Midbrain (tissue), 1 donor: ENCODE results near the gene PPP2R2B.
A peak's percentile ranks its signal among the peaks of the same experiment; 100 is the strongest.
"Not testable (repeated sequence)": the region's sequence is repeated elsewhere in the genome, so short reads cannot be mapped to it uniquely, and the experiment has no call there.

Source experiments
- DNase-seq: peaks from one replicate; lab custom pipeline; 2025; lab: John Stamatoyannopoulos, UW

PPP2R2B gene

DNA sequence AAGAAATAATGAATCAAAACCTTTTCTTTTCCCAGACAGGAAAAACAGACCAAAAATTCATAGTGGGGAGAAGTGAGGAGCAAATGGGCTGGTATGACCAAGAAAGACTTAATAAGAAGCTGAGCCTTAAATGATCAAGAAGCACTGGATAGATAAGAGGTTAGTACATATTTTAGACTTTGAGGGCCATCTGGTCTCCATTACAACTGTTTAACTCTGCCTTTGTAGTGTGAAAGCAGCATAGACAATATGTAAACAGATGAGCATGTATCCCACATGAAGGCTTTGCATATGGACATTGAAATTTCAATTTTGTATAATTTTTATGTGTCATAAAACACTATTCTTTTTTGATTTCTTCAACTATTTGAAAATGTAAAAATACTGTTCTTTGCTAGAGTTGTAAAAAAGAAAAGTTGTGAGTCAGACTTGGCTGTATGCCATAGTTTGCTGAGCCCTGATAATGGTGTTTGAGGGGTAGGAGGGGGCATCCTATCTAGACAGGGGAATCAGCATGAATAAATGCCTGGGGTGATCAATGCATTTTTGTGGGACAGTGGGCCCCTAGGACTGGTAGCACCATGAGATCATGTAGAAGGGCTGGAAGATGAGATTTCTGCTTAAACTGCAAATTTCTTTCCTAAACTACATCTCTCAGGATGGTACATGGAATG lies 270.8 kb downstream of the PPP2R2B start:
- DNase-seq = no peak

DNA sequence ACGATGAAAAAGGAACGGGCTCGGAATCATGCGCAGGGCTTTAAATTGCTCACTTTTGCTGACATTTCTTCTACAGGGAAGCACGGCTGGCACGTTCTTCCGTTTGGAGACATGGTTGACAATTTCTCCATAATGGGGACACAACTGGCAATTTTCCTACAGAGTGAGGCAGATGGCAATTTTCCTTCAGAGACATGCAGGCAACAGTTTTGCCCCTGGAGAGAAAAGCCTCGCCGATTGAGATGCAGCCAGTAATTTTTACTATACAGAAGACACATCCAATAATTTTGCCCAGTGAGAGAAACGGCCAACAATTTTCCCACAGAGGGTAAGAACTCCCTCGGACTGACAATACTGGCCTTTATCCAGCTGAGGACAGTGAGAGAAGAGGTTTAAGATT lies 271.7 kb downstream of the PPP2R2B start:
- DNase-seq = no peak

DNA sequence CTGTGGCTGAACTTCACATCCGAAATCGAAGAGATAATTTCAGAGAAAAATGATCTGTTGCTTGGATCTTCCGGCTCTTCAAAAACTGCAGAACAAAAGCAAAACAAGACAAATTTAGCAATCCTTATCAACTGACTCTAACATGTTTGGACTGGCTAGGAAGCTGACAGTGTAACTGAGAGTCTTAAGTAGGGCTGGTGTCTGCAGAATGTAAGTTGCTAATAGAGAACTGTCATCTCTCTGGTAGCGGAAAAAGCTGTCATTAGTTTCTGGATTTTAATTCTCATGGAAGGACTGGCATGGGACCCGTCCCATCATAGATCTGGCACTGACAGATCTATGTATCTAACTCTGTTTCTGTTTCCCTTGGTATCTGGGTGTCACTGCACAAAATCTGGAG lies 278.2 kb downstream of the PPP2R2B start:
- DNase-seq = no peak

DNA sequence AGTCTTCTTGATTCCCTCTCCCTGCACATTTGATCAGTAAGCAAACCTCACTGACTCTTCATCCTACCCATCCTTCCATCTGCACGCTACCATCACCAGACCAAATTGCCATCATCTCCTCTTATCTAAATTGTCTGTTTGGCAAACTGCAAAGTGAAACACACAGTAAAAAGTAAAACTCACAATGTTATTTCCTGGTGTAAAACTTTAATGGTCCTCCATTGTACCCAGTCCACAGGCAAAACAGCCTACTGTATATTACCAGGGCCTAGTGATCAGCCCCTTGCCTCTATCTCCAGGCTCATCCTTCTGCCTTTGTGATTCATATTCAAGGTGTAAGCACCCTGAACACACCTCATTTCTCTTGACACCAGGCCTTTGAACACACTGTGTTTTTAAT lies 279.3 kb downstream of the PPP2R2B start:
- DNase-seq = no peak

DNA sequence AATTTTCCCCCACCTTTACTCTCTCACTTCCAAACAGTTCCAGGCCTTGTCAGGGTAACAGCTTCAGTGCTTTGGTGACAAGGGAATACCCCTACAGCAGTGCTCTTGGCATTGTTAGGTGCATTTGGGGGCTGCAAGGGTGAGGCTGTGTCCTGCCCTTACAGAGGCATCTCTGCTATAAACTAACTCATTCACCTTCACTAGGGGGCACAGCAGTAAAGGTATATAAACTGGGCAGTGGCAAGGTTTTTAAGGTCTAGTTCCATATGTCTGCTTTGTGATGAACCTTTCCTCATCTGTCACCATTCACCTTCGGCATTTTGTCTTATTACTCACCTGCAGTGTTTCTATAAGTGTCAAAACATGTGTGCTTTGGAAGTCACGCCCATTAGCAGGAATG lies 283.5 kb downstream of the PPP2R2B start:
- no peak for DNase-seq

DNA sequence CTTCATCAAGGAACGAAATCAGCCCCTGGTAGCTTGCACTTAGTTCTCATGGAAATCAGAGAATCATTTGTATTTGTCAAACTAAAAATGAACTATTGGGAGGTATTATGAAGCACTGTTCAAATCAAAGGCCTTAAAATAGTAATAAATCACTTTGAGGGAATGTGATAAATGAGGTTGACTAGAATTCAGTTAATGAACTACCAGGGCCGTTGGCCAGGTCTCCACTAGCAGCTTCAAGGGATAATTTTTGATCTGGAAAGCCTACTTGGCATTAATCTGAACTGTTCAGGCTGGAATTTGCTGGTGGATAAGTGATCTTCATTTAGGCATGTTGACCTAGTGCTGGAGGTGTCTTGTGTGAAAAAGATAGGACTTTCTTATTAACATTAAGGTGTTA lies 286.2 kb downstream of the PPP2R2B start:
- no peak for DNase-seq

DNA sequence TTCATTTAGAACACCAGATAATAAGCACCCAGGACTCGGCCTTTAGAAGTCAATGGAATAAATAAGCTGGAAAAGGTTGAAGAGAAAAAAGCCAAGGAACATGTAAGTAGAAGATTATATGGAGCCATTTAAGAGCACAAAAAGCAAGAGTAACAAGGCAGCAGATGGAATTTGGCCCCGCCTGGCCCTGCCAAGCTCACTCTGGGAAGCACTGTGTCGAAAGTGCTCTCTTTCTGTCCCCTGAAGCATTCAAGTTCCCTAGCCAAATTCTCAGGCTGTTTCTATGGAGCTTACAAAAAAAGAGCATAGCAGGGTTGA lies 289.6 kb downstream of the PPP2R2B start:
- DNase-seq = peak; percentile 76

DNA sequence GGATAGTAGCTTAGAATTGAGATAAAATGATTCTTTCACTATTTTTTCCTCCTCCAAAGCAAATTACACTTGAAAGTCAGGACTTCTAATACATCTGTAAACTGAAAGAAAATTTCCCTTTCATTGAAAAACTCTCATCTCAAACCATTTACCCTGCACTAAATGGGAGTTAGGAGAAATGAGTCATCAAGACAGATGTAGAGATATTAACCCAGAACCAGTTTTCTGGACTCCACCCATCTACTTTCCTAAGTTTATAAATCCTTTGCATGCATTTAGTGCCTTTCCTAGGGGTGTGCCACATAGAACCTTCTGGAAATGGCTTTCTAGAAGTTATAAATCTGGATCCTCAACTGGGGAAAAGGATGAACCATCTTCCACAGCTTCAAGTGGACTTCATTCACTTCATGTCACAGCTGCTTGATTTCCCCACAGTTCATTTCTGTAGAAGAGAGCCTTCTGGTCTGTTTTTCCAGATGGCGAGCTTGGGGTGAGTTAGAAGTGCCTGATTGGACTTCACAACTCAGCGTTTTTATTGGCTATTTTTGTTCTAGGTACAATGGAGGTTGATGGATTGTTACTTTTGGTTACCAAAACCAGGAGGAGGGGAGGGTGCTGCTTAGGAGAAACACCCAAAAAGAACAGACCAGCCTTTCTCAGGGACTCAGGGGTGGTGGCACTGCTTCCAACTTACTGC lies 290.1 kb downstream of the PPP2R2B start:
- DNase-seq = peak; percentile 76

DNA sequence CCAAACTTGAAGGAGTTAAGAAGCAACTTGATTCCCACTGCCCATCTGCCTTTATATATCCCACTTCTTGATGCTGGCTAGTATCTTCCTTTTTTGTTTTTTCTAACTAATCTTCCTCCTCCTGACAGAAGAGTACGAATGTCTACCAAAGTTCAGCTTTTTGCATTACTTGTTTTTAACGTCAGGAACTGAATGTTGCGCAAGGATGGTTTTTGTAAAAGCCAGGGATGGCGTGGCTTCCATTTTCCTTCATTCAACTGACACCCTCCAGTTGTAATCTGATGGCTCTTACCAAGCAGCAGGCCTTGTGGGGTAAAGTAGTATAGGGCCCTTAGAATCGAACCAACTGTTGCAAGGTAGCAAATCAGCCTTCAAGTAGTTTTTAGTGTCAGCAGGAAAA lies 291.8 kb downstream of the PPP2R2B start:
- DNase-seq = no peak

DNA sequence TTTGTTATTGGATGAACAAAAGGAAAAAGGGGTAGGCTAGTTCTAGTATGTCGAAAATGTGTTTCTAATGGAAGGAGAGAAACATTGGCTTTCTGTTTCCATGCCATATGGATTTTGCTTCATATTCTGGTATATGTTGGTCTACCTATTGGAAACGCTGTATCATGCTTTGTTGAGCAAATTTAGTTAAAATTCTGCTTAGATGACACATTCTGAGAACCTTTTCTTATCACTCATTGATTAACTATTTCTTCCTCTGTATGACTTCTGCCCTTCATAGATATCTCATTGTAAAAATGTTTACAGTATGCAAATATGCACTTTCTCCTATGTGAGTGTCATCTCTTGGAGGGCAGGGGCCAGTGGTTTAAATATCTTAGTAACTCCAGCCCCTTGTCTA lies 293.8 kb downstream of the PPP2R2B start:
- no peak for DNase-seq

DNA sequence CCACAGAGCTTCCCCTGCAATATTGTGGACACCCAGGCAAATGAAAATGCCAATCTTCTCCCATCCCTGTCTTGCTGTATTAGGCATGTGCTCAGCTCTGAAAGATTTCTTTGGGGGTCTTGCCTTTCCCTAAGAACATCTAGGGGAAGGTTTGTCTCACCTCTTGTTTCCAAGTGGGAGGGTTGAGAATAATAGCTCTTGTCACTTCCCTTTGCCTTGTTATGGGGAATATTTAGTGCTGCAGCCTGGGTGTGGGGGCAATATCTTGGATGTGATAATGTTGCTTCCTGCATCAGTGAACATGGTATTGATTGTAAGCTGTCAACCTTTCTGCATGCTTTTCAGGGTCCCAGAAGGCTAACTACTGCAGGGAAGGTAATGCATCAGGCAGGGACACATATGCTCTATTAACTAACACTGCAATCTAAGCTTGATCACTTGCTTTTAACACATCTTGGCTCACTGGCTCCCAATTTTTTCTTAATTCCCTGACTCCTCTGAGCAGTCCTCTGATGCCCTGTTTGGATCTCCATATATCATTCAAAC lies 296.4 kb downstream of the PPP2R2B start:
- DNase-seq = no peak

DNA sequence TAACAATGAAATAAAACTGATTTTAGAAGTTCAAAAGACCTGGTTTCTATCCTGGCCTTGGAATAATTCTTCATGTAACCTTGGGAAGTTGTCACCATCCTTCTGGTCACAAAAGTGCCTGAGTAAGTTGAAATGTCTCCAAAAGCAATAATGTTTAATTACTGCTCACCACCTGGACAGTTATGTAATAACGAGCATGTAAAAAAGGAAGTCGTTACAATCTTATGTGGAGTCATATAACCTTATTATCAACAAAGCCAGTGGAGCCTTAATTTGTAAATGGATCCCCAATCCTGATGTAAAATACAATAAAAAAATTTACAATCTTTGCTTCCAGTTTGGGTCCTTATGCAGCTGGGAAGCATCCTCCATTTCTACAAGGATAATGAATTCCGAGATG lies 298.3 kb downstream of the PPP2R2B start:
- DNase-seq = no peak

DNA sequence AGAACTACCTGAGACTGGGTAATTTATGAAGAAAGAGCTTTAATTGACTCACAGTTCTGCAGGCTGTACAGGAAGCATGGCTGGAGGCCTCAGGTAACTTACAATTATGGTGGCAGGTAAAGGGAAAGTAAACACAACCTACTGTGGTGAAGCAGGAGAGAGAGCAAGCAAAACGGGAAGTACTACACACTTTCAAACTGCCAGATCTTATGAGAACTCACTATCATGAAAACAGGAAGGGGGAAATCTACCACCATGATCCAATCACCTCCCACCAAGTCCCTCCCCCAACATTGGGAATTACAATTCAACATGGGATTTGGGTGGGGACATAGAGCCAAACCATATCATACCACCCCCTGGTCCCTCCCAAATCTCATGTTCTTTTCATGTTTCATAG lies 303.8 kb downstream of the PPP2R2B start:
- DNase-seq = no peak

DNA sequence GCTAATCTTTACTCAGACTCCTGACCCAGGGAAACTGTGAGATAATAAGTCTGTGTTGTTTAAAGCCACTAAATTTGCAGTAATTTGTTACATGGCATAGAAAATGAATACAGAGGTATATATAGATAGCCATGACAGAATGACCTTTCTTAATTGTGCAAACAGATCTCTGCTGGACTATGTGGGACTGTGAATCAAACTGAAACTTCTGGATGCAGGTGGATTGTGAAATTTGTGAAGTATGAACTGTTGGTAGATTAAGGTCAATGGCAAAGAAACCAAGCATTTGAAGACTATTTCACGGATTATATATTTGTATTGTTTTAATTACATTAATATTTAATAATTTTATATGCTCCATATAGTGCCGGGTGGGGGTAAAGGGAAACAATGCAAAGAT lies 310.4 kb downstream of the PPP2R2B start:
- DNase-seq = no peak

DNA sequence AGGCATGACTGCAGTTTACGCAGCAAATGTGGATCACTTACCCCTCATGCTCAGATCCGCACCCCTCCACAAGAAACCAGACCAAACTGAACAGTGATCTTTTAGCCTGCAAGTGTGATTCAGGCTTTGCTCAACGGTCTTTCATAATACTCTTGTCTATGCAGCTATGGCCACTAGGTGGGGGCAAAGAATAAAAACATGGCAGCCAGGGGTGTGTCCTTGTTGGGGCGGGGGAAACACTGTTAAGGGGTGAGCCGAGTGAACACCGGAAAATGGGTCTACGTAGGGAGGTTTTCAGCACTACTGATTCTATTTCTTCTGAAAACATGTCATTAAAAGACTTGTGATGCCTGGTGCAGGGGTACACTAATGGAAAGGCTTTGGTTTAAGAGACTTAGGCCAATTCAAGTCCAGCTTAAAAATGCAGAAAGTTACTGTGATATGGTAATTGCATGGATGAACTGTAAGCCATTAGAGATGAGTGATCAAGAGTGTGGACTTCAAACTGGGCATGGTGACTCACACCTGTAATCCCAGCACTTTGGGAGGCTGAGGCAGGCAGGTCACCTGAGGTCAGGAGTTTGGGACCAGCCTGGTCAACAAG lies 312.7 kb downstream of the PPP2R2B start:
- peak; percentile 64 for DNase-seq

DNA sequence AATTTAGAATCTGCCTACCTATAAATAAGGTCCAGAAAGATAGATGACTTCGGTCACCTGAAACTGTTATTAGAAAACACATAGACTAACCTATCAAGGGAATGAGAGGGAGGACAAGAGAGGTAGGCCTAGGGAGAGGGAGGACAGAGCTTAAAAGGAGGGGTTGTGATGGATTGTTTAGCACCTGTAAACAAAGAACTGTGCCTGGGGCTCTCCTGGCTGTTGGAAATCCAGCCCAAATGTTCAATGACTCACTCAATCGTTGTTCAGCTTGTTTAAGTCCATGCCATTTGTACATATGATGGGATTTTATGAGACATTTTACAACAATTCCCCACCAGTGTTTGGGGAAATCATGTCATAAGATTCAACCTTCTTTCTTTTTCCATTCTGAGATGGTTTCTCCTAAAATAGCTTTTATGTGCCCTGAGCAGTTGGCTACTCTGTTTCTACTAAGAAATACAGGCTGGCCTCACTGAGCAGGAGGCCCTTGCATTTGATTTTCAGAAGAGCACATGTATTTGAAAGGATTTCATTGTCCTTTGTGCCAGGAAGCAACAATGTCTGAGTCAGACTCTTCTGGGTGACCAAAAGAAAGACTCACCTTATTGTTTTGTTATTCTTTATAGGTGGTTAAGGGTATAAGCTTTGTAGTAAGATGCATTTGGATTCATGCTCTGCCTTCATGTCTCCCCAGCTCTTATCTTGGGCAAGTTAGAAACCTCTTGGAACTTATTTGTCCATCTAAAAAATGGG lies 314.4 kb downstream of the PPP2R2B start:
- DNase-seq = no peak

DNA sequence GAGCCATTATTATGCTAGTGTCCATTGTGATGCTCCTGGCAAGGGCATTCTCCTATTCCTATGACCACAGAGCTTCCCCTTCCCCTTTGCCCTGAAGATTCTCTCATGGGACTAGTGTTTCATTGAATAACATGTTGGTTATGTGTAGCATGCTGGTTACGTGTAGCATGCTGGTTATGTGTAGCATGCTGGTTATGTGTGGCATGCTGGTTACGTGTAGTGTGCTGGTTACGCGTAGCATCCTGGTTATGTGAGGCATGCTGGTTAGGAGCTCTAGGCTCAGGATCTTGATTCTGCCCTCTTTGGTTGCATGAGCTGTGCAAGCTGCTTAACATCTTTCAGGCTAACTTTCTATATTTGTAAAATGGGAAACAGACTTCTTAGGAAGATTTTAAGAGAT lies 316.1 kb downstream of the PPP2R2B start:
- DNase-seq = no peak

DNA sequence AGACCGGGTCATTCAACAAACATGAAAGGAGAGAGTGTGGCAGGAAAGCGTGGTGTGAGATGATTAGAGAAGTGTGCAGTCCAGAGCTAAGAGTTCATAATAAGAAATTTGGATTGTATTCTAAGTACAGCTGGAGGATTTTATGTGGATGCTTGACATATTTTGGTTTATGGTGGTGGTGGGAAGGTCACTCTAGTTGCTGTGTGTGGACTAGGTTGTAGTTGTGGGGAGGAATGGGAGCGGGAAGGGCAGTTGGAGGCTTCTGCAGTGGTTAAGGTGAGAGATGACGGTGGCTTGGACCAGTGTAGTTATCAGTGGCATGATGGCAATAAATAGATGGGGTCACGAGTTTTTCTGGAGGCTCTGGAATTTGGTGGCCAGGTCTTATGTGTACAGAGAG lies 316.8 kb downstream of the PPP2R2B start:
- no peak for DNase-seq

DNA sequence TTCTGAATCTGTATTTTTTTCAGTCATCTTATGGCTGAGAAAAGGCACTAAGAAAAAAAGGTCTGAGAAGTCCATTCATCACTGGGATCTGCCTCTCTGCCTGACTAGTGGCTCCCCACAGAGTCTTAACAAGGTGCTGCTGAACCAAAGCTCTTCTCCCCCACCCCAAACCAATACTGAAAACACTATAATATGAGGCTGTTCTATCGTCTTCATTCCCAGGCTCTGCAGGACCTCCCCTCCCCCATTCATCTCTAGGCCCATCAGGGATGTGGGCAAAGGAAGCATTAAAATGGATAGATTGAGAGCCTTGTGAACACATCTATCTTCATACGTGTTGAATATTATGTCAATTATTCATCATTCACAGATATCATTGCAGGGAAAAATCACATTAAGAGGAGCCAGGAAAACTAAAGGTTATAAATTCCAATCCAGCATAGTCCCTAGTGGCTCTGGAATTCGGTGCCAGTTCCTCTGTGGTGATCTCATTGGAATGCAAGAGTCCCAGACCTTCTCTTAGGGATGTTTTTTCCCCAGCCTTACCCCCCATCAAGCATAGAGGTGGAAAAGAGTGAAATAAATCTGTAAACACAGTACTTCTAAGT lies 318.2 kb downstream of the PPP2R2B start:
- DNase-seq = no peak

DNA sequence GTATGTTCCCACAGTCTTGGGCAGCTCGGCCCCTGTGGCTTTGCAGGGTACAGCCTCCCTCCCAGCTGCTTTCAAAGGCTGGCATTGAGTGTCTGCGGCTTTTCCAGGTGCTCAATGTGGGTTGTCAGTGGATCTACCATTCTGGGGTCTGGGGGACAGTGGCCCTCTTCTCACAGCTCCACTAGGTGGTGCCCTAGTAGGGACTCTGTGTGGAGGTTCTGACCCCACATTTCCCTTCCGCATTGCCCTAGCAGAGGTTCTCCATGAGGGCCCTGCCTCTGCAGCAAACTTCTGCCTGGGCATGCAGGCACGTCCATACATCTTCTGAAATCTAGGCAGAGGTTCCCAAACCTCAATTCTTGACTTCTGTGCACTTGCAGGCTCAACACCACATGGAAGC lies 321.7 kb downstream of the PPP2R2B start:
- not testable (repeated sequence) for DNase-seq

DNA sequence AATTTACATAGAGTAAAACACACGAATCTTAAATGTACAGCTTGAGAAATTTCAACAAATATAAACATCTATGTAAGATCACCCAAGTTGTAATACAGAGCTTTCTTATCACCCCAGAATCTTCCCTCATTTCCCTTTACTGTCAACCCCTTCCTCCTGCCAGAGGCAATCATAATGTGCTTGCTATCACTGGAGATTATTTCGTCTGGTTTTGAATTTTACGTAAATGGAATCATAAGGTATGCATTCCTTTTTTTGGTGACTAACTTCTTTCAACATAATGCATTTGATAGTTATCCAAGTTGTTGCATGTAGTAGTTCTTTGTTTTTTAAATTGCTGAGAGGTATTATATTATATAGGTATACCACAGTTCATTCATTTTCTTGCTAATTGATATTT lies 325.1 kb downstream of the PPP2R2B start:
- DNase-seq = no peak

DNA sequence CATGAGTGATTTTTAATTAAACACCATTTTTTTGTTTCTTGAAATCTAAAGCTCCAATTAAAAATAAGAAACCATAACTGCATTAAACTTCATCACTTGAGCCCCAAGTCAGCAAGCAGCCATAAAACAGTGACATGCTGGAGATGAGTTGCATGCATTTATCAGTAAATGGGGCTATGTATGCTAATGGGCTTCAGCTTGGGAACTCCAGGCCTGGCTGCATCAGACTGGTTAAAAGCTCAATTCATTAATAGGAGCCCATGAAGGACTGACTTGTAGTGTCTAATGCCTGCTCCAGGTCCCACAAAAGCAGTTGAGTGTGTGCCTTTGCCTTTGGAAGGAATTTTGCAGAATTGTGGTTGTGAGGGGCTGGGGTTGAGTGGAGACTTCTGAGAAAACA lies 328.9 kb downstream of the PPP2R2B start:
- DNase-seq = no peak
